ENCODE results near the gene TADA2B.
"Not testable (repeated sequence)": the region's sequence is repeated elsewhere in the genome, so short reads cannot be mapped to it uniquely, and the experiment has no call there.

Gene TADA2B

DNA sequence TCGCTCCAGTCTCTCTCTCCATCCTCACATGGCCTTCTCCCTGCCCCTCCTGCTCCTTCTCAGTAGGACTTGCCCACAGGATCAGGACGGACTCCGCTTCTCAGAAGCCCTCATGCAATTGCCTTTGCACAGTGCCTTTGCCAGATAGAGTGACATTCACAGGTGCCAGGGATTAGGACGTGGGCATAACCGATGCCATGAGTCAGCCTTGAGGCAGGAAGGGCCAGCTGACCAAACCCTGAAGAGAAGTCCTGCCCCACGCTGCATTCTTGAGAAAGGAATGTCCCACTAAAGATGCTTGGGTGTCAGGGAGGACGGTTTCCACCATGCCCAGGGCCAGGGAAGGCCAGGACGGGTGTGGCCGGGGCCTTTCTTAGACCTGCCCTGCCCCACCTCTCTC, 31.3 kb downstream of the TADA2B start:
- no peak overlapping the region for H3K4me3 ChIP-seq (replicated peaks in 1 of 2; ENCODE audit: low read depth in 2 of 2, low read length in 2 of 2)
- TF ChIP-seq, protein P1, sequence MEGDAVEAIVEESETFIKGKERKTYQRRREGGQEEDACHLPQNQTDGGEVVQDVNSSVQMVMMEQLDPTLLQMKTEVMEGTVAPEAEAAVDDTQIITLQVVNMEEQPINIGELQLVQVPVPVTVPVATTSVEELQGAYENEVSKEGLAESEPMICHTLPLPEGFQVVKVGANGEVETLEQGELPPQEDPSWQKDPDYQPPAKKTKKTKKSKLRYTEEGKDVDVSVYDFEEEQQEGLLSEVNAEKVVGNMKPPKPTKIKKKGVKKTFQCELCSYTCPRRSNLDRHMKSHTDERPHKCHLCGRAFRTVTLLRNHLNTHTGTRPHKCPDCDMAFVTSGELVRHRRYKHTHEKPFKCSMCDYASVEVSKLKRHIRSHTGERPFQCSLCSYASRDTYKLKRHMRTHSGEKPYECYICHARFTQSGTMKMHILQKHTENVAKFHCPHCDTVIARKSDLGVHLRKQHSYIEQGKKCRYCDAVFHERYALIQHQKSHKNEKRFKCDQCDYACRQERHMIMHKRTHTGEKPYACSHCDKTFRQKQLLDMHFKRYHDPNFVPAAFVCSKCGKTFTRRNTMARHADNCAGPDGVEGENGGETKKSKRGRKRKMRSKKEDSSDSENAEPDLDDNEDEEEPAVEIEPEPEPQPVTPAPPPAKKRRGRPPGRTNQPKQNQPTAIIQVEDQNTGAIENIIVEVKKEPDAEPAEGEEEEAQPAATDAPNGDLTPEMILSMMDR (IDR thresholded peaks at IDR 0.05; ENCODE audit: low read depth, low read length) = no peak
- peak in 1 of 2 donors; percentile 15 for DNase-seq (ENCODE audit: low read depth in 2 of 2)

DNA sequence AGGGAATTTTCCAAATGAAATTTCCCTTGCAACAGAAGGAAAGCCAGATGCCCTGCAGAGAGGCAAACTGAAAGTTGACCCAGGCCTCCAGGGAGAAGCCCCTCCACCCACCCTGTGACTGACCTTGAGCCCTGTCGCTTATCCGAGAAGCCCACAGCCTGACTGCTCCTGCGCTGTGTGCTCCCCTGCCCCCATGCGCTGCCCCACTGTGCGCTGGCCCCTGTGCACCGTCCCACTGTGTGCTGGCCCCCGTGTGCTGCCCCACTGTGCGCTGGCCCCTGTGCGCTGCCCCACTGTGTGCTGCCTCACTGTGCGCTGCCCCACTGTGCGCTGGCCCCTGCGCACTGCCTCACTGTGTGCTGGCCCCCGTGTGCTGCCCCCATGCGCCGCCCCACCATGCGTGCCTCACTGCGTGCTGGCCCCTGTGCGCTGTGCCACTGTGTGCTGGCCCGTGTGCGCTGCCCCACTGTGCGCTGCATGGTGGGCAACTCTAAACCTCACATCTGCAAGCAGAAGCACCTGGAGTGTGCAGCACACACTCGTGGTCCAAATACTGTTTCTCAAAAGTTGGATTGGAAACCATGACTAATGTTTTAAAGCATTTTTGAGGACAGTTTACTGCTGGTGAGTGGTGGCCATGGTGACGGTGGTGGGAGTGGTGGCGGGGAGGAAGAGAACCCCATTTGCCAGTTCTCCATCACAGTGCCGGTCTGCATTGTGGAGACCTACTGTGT, 33.0 kb downstream of the TADA2B start:
- DNase-seq (ENCODE audit: low read depth in 2 of 2) = no peak
- H3K4me3 ChIP-seq (replicated peaks in 1 of 2; ENCODE audit: low read depth in 2 of 2, low read length in 2 of 2) = no peak overlapping the region
- TF ChIP-seq, protein P1 (IDR thresholded peaks at IDR 0.05; ENCODE audit: low read depth, low read length) = no peak

DNA sequence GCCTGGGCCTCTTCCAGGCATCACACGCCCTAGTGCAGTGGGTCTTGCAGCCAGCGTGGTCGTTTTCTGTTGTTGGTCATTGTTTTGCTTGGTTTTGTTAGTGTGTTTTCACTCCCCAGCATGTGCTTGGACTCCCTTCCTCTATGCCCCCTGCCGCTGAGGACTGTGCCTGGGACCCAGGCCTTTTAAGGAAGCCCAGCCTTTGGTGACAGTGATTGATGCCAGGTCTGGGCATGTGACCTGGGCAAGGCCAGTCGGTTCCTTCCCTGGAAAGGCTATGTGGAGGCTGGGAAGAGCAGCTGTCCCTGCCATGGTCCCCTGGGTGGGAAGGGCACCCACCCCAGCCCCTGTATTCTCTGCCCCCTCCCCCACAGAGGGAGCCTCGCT, 33.5 kb downstream of the TADA2B start:
- TF ChIP-seq, protein P1 (IDR thresholded peaks at IDR 0.05; ENCODE audit: low read depth, low read length) = no peak
- no peak for DNase-seq (ENCODE audit: low read depth in 2 of 2)
- H3K4me3 ChIP-seq (replicated peaks in 1 of 2; ENCODE audit: low read depth in 2 of 2, low read length in 2 of 2) = no peak overlapping the region

DNA sequence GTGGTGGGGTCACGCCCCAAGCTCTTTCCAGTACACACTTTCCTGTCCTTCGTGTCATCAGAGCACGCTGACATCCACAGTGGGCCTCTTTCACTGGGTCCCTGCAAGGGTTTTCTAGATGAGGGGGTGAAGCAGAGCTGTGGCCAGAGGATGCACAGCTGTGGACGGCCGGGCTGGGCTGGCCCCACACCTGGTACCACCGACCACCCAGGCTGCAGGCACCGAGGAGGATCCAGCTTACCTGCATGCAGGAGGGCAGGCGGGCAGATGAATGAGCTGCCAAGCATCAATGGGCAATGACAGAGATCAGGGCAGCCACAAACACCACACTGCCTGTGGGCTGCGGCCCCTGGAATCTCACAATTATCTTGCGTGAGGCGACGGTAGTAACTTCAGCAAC, 34.2 kb downstream of the TADA2B start:
- H3K4me3 ChIP-seq (replicated peaks in 1 of 2; ENCODE audit: low read depth in 2 of 2, low read length in 2 of 2) = no peak overlapping the region
- no peak for DNase-seq (ENCODE audit: low read depth in 2 of 2)
- TF ChIP-seq, protein P1 (IDR thresholded peaks at IDR 0.05; ENCODE audit: low read depth, low read length) = no peak

DNA sequence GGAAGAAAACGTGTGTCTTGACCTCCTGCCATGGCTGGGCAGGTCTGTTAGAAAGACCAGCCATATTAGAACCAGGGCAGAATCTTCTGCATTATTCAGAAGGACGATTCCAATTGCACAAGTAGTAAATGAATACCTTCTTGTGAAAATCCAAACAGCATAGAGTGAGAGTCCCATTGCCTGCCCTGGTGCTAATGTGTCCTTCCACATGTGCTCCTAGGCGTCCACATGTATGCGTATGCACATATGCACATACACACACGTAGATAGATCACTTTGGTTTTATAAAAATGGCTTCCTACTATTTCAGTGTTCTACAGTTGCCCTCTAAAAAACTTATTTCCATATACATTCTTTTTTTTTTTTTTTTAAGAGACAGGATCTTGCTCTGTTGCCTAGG, 34.9 kb downstream of the TADA2B start:
- no peak for DNase-seq (ENCODE audit: low read depth in 2 of 2)
- TF ChIP-seq, protein P1 (IDR thresholded peaks at IDR 0.05; ENCODE audit: low read depth, low read length) = no peak
- no peak overlapping the region for H3K4me3 ChIP-seq (replicated peaks in 1 of 2; ENCODE audit: low read depth in 2 of 2, low read length in 2 of 2)

DNA sequence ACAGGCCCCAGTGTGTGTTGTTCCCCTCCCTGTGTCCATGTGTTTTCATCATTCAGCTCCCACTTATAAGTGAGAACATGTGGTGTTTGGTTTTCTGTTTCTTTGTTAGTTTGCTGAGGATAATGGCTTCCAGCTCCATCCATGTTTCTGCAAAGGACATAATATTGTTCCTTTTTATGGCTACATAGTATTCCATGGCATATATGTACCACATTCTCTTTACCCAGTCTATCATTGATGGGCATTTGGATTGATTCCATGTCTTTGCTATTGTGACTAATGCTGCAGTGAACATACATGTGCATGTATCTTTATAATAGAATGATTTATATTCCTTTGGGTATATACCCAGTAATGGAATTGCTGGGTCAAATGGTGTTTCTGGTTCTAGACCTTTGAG, 36.3 kb downstream of the TADA2B start:
- H3K4me3 ChIP-seq (replicated peaks in 1 of 2; ENCODE audit: low read depth in 2 of 2, low read length in 2 of 2); DNase-seq (ENCODE audit: low read depth in 2 of 2): not testable (repeated sequence)

DNA sequence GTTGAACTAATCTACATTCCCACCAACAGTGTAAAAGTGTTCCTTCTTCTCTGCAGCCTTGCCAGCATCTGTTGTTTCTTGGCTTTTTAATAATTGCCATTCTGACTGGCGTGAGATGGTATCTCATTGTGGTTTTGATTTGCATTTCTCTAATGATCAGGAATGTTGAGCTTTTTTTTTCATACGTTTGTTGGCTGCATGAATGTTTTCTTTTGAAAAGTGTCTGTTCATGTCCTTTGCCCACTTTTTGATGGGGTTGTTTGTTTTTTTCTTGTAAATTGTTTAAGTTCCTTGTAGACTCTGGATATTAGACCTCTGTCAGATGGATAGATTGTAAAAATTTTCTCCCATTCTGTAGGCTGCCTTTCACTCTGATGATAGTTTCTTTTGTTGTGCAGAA, 36.7 kb downstream of the TADA2B start:
- H3K4me3 ChIP-seq (replicated peaks in 1 of 2; ENCODE audit: low read depth in 2 of 2, low read length in 2 of 2); DNase-seq (ENCODE audit: low read depth in 2 of 2): not testable (repeated sequence)
